ENCODE results near the gene PTAFR. TPM values are rescaled to one million over a fixed set of nuclear protein-coding genes. Genes with fewer than 3 reads are reported as not detected.
"Not testable (repeated sequence)": the region's sequence is repeated elsewhere in the genome, so short reads cannot be mapped to it uniquely, and the experiment has no call there.

PTAFR gene
- total RNA-seq, 2 donors from 2014 or later: 0.58 to 0.77 TPM

DNA sequence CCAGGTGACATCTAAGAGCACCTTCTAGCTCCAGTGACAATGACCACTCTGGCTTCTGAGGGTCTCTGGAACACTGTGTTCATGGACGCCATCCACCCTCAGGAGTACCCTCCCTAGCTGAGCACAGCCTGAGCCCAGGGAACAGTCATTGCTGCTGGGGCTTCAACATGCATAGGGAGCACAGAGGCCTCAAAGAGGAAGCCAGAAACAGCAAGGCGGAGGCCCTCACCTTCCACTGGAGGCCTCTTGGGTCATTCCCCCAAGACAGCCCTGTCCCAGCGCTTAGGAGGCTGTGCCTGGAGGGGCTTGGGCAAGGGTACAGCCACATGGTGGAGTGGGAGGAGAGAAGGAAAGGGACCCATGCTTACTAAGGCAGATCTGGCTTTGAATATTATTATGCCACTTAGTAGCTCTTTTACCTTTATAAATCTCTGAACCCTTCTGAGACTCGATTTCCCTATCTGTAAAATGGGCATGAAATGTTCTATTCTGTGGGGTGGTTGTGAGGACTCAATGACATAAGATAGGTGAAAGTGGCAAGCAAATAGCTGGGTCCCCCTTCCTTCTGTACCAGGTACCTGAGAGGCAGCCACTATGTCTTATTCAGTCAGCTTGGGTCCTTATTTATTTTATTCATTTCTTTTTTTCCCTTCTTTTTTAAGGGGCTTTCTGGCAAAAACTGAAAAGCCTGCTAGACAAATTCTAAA, 32.8 kb downstream of the PTAFR start:
- TF ChIP-seq, protein P1, sequence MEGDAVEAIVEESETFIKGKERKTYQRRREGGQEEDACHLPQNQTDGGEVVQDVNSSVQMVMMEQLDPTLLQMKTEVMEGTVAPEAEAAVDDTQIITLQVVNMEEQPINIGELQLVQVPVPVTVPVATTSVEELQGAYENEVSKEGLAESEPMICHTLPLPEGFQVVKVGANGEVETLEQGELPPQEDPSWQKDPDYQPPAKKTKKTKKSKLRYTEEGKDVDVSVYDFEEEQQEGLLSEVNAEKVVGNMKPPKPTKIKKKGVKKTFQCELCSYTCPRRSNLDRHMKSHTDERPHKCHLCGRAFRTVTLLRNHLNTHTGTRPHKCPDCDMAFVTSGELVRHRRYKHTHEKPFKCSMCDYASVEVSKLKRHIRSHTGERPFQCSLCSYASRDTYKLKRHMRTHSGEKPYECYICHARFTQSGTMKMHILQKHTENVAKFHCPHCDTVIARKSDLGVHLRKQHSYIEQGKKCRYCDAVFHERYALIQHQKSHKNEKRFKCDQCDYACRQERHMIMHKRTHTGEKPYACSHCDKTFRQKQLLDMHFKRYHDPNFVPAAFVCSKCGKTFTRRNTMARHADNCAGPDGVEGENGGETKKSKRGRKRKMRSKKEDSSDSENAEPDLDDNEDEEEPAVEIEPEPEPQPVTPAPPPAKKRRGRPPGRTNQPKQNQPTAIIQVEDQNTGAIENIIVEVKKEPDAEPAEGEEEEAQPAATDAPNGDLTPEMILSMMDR (conservative IDR thresholded peaks at IDR 0.05): no peak
- H3K4me1 ChIP-seq (ENCODE audit: control insufficient read depth, insufficient read depth, low read length): peaks cover 2% of the 10 kb centered on the region
- H3K36me3 ChIP-seq (ENCODE audit: control insufficient read depth, insufficient read depth, low read length): no peaks in the 10 kb centered on the region
- H3K9me3 ChIP-seq (ENCODE audit: control insufficient read depth, low read length): no peaks in the 10 kb centered on the region
- Mint-ChIP-seq H3K4me1 (peaks cover 14% of the 10 kb centered on the region), H3K27ac (no peak overlapping the region), H3K27me3 (ENCODE audit: insufficient read depth) (peaks cover 2% of the 10 kb centered on the region), H3K4me3 (no peak overlapping the region), H3K9me3 (no peaks in the 10 kb centered on the region), H3K36me3 (ENCODE audit: low read depth) (no peaks in the 10 kb centered on the region)
- no peaks in the 10 kb centered on the region for H3K27me3 ChIP-seq (ENCODE audit: control insufficient read depth, insufficient read depth, low read length, poor library complexity, severe bottlenecking)
- DNase-seq: no peak
- H3K9ac ChIP-seq (ENCODE audit: extremely low read depth, low read length, poor library complexity, severe bottlenecking): no peak overlapping the region
- no peak overlapping the region for H3K27ac ChIP-seq (ENCODE audit: low read depth, low read length)
- H3K4me3 ChIP-seq (ENCODE audit: low read length): no peak overlapping the region
- 87 to 100% methylated on average over 2 to 4 of the region's 4 CpGs for WGBS, 2 experiments (ENCODE audit: insufficient coverage in 1 of 2, insufficient read length in 1 of 2)

DNA sequence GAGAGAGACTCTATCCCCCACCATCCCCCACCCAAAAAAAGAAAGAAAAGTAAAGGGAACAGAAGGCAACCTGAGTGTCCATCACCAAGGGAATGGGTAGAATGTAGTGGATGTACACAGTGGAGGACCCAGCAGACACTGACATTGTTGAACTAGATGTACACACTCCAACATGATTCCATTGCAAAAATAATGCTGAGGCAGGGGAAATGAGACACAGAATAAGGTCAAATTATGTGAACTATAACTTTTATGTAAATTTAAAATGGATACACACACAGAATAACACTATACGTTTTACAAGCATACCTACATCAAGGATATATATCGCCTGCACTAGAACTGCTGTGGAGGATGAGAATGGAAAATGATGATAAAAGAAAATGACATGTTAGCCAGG, 34.8 kb downstream of the PTAFR start:
- Mint-ChIP-seq H3K9me3 (no peaks in the 10 kb centered on the region), H3K27ac (no peak overlapping the region), H3K4me1 (no peaks in the 10 kb centered on the region), H3K4me3 (no peak overlapping the region), H3K27me3 (ENCODE audit: insufficient read depth) (peaks cover 2% of the 10 kb centered on the region), H3K36me3 (ENCODE audit: low read depth) (no peaks in the 10 kb centered on the region)
- H3K27ac ChIP-seq (ENCODE audit: low read depth, low read length): no peak overlapping the region
- no peak overlapping the region for H3K9ac ChIP-seq (ENCODE audit: extremely low read depth, low read length, poor library complexity, severe bottlenecking)
- no peaks in the 10 kb centered on the region for H3K36me3 ChIP-seq (ENCODE audit: control insufficient read depth, insufficient read depth, low read length)
- no peak overlapping the region for H3K4me3 ChIP-seq (ENCODE audit: low read length)
- no peaks in the 10 kb centered on the region for H3K9me3 ChIP-seq (ENCODE audit: control insufficient read depth, low read length)
- no peak for DNase-seq
- TF ChIP-seq, protein P1 (conservative IDR thresholded peaks at IDR 0.05): no peak
- WGBS, 2 experiments (ENCODE audit: insufficient coverage in 1 of 2, insufficient read length in 1 of 2): 80 to 89% methylated on average over 1 of the region's 2 CpGs
- H3K27me3 ChIP-seq (ENCODE audit: control insufficient read depth, insufficient read depth, low read length, poor library complexity, severe bottlenecking): no peaks in the 10 kb centered on the region
- no peaks in the 10 kb centered on the region for H3K4me1 ChIP-seq (ENCODE audit: control insufficient read depth, insufficient read depth, low read length)

DNA sequence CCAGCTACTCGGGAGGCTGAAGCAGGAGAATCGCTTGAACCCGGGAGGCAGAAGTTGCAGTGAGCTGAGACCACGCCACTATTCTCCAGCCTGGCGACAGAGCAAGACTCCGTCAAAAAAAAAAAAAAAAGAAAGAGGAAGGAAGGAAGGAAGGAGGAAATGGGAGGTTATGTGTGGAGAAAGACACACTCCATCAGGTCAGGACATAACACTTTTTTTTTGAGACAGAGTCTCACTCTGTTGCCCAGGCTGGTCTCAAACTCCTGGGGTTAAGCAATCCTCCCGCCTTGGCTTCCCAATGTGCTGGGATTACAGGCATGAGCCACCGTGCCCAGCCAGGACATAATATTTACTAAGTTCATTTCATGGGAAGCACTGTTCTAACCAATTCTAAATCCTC, 36.6 kb downstream of the PTAFR start:
- 90 to 91% methylated on average over 7 to 8 of the region's 8 CpGs for WGBS, 2 experiments (ENCODE audit: insufficient coverage in 1 of 2, insufficient read length in 1 of 2)
- not testable (repeated sequence) for H3K4me3 Mint-ChIP-seq; H3K36me3 Mint-ChIP-seq (ENCODE audit: low read depth); H3K4me1 Mint-ChIP-seq; H3K27ac Mint-ChIP-seq; H3K4me3 ChIP-seq (ENCODE audit: low read length); H3K9me3 Mint-ChIP-seq; H3K9me3 ChIP-seq (ENCODE audit: control insufficient read depth, low read length); H3K36me3 ChIP-seq (ENCODE audit: control insufficient read depth, insufficient read depth, low read length); H3K27me3 ChIP-seq (ENCODE audit: control insufficient read depth, insufficient read depth, low read length, poor library complexity, severe bottlenecking); DNase-seq; H3K27ac ChIP-seq (ENCODE audit: low read depth, low read length); H3K4me1 ChIP-seq (ENCODE audit: control insufficient read depth, insufficient read depth, low read length); H3K27me3 Mint-ChIP-seq (ENCODE audit: insufficient read depth); H3K9ac ChIP-seq (ENCODE audit: extremely low read depth, low read length, poor library complexity, severe bottlenecking)

Data from endodermal cell (in vitro differentiated cells).